AG04449 (cell line): ENCODE results near the gene VKORC1.

Experiments
- CTCF ChIA-PET: fragments of 350-600 bp; formaldehyde crosslinking; extraction: SDS; loops from one replicate; lab custom pipeline; 2021; ENCODE audit warnings: antibody characterized with exemption; lab: Yijun Ruan, JAX
- POLR2A ChIA-PET: fragments of 400-600, 350-600 bp; formaldehyde crosslinking; extraction: SDS; loops from one replicate; lab custom pipeline; 2020; ENCODE audit warnings: antibody characterized with exemption, inconsistent platforms; lab: Yijun Ruan, JAX
- DNase-seq: peaks from one replicate; pipeline ENCODE4 v3.0.0-alpha.2; 2010; ENCODE audit warnings: low read depth, low spot score
- H3K4me3 ChIP-seq: 2 replicates; pipeline ENCODE4 v1.5.1; 2011; ENCODE audit warnings: low read depth, mild to moderate bottlenecking, control low read depth, low read length
- TF ChIP-seq, protein P1 (sequence below): IDR thresholded peaks from one replicate; pipeline ENCODE4 v1.5.1; 2011; ENCODE audit warnings: mild to moderate bottlenecking, moderate library complexity, low read length, control low read depth, inconsistent platforms; ENCODE audit not compliant: insufficient read depth; ENCODE audit errors: missing control alignments

VKORC1 gene

DNA sequence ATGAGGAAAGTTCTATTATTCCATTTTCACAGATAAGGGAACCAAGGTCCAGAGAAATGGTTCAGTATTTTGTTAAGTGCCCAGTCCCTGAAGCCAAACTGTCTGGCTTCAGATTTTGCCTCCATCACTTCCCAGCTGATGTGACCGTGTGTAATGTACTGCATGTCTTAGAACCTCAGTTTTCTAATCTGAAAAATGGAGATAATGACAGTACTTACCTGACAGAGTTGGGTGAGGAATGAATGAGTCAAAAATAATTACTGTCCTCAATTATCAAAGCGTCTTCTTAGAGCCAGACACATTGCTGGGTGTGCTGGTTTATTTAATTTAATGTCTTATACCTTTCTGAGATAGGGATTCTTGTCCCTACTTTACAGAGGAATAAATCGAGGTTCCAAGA lies 27.3 kb downstream of the VKORC1 start:
- TF ChIP-seq, protein P1, sequence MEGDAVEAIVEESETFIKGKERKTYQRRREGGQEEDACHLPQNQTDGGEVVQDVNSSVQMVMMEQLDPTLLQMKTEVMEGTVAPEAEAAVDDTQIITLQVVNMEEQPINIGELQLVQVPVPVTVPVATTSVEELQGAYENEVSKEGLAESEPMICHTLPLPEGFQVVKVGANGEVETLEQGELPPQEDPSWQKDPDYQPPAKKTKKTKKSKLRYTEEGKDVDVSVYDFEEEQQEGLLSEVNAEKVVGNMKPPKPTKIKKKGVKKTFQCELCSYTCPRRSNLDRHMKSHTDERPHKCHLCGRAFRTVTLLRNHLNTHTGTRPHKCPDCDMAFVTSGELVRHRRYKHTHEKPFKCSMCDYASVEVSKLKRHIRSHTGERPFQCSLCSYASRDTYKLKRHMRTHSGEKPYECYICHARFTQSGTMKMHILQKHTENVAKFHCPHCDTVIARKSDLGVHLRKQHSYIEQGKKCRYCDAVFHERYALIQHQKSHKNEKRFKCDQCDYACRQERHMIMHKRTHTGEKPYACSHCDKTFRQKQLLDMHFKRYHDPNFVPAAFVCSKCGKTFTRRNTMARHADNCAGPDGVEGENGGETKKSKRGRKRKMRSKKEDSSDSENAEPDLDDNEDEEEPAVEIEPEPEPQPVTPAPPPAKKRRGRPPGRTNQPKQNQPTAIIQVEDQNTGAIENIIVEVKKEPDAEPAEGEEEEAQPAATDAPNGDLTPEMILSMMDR, result no peak
- POLR2A ChIA-PET, result interaction anchor here (0.6 kb wide), 1 partner anchor 44 kb away, joined by 3 read pairs; no protein-coding TSS in a partner anchor
- CTCF ChIA-PET, result interaction anchor here (0.9 kb wide), 1 partner anchor 83 kb away, joined by 3 read pairs; no protein-coding TSS in a partner anchor

DNA sequence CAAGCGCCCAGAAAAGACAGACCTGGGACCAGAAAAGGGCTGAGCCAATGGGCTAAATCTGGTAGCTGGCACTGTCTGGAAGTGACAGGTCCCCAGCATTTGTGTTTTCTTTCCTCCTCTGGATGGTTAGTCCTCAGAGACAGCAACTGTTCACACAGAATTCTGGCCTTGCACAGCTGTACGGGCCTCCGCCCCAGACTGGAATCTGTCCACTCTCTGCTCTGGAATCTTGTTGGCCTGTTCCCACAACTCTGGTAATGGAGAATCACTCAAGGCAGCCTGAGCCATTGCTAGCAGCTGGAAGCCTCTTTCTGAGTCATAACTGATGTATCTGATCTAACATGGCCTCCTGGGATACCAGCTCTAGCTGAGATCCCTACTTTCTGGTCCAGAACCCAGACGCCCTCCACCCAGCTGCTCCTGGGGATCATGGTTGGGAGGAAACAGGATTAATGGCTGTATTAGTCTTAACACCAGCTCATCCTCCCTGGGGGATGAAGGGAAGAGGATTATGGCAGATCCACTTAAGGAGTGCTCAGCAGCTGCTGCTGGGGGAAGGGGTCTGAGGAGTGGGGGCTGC lies 29.6 kb downstream of the VKORC1 start:
- DNase-seq, result peak; percentile 82
- H3K4me3 ChIP-seq, result no peak overlapping the region
- TF ChIP-seq, protein P1, result no peak
- ChIA-PET CTCF (interaction anchor here (3.0 kb wide), 1 partner anchor 80 kb away, joined by 16 read pairs; the partner anchor contains the start of gene HSD3B7), POLR2A (interaction anchor here (0.6 to 1.9 kb wide), 9 partner anchors 9 to 140 kb away, joined by 3 to 28 read pairs (median 4); partner anchors contain the start of genes FUS, HSD3B7, ZNF646 and ZNF668)

More for the DNA sequence above, 27.3 kb downstream of the VKORC1 start:
- no peak for DNase-seq
- H3K4me3 ChIP-seq, result no peak overlapping the region

DNA sequence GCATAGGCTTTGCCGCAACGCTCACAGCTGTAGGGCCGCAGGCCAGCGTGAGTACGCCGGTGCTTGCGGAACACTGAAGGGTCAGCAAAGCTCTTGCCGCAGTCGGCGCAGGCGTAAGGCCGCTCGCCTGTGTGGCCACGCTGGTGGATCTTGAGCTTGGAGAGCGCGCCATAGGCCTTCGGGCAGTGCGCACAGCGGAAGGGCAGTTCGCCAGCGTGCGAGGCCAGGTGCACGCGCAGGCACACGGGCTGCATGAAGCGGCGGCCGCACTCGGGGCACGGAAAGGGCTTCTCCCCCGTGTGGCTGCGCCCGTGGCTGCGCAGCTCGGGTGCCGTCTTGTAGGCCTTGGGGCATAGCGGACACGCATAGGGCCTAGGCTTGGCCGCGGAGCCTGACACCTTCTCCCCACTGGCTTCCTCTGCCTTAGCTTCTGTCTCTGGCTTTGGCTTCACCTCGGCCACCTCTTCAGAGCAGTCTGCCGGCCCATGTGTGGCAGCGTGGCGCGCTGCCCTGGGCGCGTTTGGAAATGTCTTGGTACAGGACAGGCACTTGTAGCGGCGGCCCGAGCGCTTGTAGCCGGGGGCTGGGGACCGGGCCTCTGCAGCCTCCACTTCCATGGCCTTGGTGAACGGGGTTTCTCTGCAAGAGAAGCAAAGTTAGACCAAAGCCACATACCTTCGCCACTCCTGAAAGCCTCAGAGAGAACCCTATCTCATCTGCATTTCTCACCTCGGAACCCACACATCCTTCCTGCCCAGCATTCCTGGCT lies 30.6 kb downstream of the VKORC1 start:
- no peak overlapping the region for H3K4me3 ChIP-seq
- TF ChIP-seq, protein P1, result no peak
- no peak for DNase-seq
- POLR2A ChIA-PET, result interaction anchor here (0.9 to 1.9 kb wide), 8 partner anchors 9 to 116 kb away, joined by 3 to 28 read pairs (median 4); partner anchors contain the start of genes FUS, HSD3B7, ZNF646 and ZNF668
- CTCF ChIA-PET, result interaction anchor here (0.6 to 3.0 kb wide), 4 partner anchors 8 to 81 kb away, joined by 3 to 16 read pairs (median 4); partner anchors contain the start of gene HSD3B7

DNA sequence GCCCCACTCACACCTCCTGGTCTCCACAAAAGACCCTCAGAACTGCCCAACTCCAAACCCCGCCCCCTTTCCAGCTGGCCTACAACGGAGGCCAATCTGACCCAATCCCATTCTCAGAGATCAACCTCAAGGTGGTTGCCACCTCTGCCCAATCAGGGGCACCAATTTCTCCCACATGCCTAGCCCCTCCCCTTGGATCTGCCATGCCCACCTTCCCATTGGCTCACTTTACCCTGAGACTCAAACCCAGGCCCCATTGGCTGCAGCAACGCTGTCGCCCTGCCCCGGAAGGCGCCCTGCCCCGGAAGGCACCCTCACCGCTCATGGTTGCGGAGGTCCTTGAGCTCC lies 31.1 kb downstream of the VKORC1 start:
- H3K4me3 ChIP-seq, result no peak overlapping the region
- no peak for DNase-seq
- TF ChIP-seq, protein P1, result no peak
- POLR2A ChIA-PET, result interaction anchor here (1.1 to 1.9 kb wide), 2 partner anchors 8 to 11 kb away, joined by 4 to 7 read pairs; no protein-coding TSS in a partner anchor
- CTCF ChIA-PET, result interaction anchor here (0.6 to 3.0 kb wide), 4 partner anchors 8 to 81 kb away, joined by 3 to 16 read pairs (median 4); partner anchors contain the start of gene HSD3B7

DNA sequence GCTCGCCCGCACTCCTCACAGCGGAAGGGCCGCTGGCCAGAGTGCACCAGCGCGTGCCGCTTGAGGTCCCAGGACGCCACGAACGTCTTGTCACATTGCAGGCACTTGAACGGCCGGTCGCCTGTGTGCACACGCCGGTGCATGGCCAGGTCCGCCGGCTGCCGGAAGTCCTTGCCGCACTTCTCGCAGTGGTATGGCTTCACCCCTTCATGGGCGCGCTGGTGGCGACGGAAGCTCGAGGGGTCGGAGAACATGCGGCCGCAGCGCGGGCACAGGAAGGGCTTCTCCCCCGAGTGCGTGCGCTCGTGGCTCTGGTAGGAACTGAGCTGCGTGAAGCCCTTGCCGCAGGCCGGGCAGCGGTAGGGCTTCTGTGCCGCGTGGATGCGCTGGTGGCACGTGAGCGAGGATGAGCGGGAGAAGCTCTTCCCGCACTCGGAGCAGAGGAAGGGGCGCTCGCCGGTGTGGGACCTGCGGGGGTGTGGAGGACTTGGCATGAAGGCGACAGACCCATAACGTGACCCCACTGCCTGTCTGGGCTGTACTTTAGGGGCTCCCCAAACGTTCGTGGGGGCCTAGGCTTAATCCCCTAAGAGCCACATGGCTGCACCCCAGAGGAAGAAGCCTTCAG lies 32.7 kb downstream of the VKORC1 start:
- DNase-seq, result no peak
- ChIA-PET POLR2A (no interaction called here), CTCF (no interaction called here)
- H3K4me3 ChIP-seq, result no peak overlapping the region
- TF ChIP-seq, protein P1, result no peak
